SK-MEL-5 (cell line): ENCODE results near the gene GDAP1L1. TPM values are rescaled to one million over a fixed set of nuclear protein-coding genes. Genes with fewer than 3 reads are reported as not detected.
"Not testable (repeated sequence)": the region's sequence is repeated elsewhere in the genome, so short reads cannot be mapped to it uniquely, and the experiment has no call there.

ENCODE experiments used
- DNase-seq: peaks from one replicate; pipeline ENCODE4 v3.0.0-alpha.2; 2016; ENCODE audit warnings: low read depth, low spot score
- in situ Hi-C: cut with HindIII; loops from 2 replicates; pipeline ENCODE4 v1.10.0; 2016; ENCODE audit warnings: low sequenced_read_pairs, high pct_unique_total_duplicates, low pct_unique_long_range_greater_than_20kb
- total RNA-seq: library from RNA; depleted of rRNA; stranded (reverse); fragments of >200 nt; shearing (Covaris generic); gene quantifications from 2 replicates; pipeline ENCODE4 v1.2.3, GENCODE V29; 2014

Gene GDAP1L1
- total RNA-seq, 1 experiment from 2014 or later, result not detected

GRCh38 chr20:44280387-44280786 is 33.3 kb downstream of the GDAP1L1 start:
- in situ Hi-C loops, result no loop called here
- DNase-seq, result no peak

GRCh38 chr20:44282192-44282591 is 35.1 kb downstream of the GDAP1L1 start:
- in situ Hi-C loops, result no loop called here
- DNase-seq, result no peak

GRCh38 chr20:44284032-44284431 is 36.9 kb downstream of the GDAP1L1 start:
- DNase-seq, result no peak
- in situ Hi-C loops, result no loop called here

- no peak for DNase-seq
- in situ Hi-C loops, result no loop called here
These were observed 40.4 kb downstream of the GDAP1L1 start for GRCh38 chr20:44287272-44288097.

GRCh38 chr20:44288252-44288651 is 41.1 kb downstream of the GDAP1L1 start:
- no peak for DNase-seq
- in situ Hi-C loops, result no loop called here

GRCh38 chr20:44291754-44292153 is 44.6 kb downstream of the GDAP1L1 start:
- in situ Hi-C loops, result no loop called here
- peak; percentile 34 for DNase-seq

- in situ Hi-C loops, result no loop called here
- DNase-seq, result no peak
These were observed 48.9 kb downstream of the GDAP1L1 start for GRCh38 chr20:44296011-44296410.

DNA sequence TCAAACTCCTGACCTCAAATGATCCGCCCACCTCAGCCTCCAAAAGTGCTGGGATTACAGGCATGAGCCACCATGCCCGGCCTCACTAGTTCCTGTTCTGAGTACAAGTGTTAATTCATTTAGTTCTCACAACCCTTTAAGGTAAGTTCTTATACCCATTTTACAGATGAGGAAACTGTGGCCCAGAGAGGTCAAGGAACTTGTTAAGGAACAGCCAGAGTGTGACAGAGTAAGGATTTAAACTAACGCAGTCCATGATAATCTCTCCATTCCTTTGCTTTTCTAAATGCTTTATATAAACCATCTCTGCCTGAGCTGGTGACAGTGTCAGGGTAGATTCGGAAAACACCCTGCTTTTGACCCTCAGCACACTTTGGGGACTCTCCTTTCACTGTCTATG is 50.6 kb downstream of the GDAP1L1 start:
- in situ Hi-C loops, result no loop called here
- no peak for DNase-seq

DNA sequence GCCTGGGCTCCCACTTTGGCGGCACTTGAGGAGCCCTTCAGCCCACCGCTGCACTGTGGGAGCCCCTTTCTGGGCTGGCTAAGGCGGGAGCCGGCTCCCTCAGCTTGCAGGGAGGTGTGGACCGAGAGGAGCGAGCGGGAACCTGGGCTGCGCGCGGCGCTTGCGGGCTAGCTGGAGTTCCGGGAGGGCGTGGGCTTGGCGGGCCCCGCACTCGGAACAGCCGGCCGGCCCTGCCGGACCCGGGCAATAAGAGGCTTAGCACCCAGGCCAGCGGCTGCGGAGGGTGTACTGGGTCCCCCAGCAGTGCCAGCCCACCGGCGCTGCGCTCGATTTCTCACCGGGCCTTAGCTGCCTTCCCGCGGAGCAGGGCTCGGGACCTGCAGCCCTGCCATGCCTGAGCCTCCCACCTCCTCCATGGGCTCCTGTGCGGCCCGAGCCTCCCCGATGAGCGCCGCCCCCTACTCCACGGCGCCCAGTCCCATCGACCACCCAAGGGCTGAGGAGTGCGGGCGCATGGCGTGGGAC is 52.0 kb downstream of the GDAP1L1 start:
- in situ Hi-C loops, DNase-seq: not testable (repeated sequence)

DNA sequence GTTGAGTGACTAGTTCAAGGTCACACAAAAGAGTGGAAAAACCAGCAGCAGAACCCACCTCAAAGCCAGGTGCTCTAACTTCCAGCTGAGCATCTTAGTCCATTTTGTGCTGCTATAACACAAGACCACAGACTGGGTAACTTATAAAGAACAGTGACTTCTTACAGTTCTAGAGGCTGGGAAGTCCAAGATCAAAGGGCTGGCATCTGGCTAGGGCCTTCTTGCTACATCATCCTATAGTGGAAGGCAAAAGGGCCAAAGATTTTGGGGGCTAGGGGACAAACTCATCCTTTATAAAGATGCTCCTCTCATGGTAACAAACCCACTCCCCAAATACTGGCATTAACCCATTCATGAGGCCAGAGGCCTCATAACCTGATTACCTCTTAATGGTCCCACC is 54.2 kb downstream of the GDAP1L1 start:
- in situ Hi-C loops, result no loop called here
- DNase-seq, result no peak

DNA sequence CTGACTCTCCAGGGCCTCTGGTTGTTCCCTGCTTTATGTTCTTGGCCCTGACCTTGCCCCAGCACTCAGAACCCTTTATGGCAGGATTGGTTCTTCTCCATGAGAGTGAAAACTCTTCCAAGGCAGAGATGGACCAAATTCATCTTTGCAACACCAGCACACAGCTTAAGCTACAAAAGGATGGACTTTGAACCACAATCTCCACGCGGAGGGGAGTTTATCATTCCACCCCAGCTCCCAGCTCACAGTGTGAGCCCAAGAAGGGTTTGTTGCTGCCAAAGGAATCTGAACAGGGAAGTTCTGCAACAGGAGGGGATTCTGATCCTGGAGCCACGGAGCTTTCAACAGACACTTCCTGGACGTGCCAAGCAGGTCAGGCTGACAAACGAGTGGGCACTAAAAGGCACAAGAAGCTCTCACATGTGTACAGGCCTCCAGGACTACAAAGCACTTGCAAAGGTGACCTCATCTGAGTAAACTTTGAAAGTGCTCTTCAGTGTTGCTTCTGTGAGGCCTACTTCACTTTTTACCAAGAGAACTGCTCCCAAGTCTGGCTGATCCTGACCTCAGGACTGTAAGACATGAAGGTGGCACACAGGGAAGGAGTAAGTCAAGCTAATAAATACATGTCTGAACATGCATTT is 55.0 kb downstream of the GDAP1L1 start:
- DNase-seq, result no peak
- in situ Hi-C loops, result no loop called here

GRCh38 chr20:44302736-44303135 is 55.6 kb downstream of the GDAP1L1 start:
- DNase-seq, result no peak
- in situ Hi-C loops, result no loop called here

DNA sequence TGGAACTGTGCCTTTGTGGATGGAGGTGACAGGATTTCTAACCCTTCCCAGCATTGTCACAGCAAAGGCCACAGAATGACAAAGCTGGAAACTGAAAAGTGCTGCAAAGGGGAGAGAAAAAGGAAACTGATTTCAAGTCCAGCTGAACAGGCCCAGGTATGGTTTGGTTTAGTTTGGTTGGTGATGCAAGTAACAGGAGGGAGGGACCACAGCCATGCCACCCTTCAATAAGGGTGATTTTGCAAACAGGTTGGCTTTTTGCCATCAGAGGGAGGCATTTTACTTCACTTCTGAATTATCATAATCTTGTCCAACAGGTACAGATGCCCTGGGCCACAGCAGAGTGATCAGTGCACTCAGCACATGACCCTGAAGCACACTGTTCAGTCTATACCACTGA is 57.3 kb downstream of the GDAP1L1 start:
- in situ Hi-C loops, result no loop called here
- DNase-seq, result no peak

GRCh38 chr20:44306927-44307326 is 59.8 kb downstream of the GDAP1L1 start:
- in situ Hi-C loops, result no loop called here
- DNase-seq, result no peak

DNA sequence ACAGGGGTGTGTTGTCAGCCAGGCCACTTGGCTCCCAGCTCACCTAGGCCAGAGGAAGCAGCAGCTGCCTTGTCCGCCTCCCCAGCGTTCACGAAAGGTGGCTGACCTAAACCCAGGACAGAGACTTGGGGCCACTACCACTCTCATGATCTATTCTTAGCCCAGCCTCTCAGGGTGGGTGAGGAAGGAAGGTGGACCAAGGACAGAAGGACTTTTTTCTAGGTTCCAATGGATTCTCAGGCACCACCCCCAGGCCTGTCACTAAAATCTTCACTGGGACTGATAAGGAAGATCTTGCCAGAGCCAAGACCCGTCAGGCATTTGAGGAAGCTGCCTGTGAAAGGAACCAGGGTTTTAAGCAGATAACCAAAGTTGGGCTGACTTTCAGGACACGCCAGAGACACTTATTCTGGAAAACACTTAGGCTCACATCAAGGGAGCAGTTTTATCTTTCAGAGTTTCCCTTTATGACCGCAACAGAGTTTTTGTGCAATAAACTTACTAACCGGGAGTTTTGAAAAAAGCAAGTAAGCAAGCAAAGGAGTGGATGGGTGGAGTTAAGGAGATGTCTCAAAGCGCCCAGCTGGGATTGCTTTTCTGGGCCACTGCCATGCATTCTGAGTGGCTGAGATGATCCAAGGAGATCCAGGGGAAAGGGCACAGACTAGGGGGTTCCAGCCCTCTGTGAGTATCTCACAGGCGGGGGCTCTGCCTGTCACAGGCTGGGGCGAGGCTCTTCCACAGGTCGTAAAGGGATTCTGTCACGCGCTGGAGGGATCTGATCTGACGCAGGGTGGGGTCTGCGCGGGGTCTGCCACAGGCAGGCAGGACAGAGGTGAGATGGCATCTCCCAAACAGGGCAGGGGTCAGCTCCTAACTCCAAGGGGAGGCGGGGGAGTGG is 62.9 kb downstream of the GDAP1L1 start:
- in situ Hi-C loops, result no loop called here
- no peak for DNase-seq

- in situ Hi-C loops, result no loop called here
These were observed 63.8 kb downstream of the GDAP1L1 start, which contains the start of gene FITM2 for GRCh38 chr20:44310664-44311639. Gene FITM2 (minus strand): TSS chr20:44311202. CDS start chr20:44311148, 54 bp downstream.

GRCh38 chr20:44314870-44315269 is 67.8 kb downstream of the GDAP1L1 start:
- no peak for DNase-seq
- in situ Hi-C loops, result no loop called here

More at GRCh38 chr20:44310664-44311639, 63.8 kb downstream of the GDAP1L1 start, which contains the start of gene FITM2:
- peak; percentile 98 for DNase-seq
